Measurements from ENCODE around the gene OR10G4.

- TF ChIP-seq CTCF (conservative IDR thresholded peaks at IDR 0.05; ENCODE audit: low read length) (no peak), EZH2phosphoT487 (IDR thresholded peaks at IDR 0.05; ENCODE audit: borderline replicate concordance, low read depth, low read length) (no peak)
Measured at GRCh38 chr11:123995119-123995518, 17.7 kb upstream of the OR10G4 start, which contains the start of gene OR10G6.
